ENCODE measurements around the gene ELOVL2.

ELOVL2 gene

GRCh38 chr6:11056871-11057270 is 12.8 kb upstream of the ELOVL2 start:
- no peak for FAIRE-seq
- no peak for DNase-seq (ENCODE audit: insufficient read length, low spot score)
- no peak for TF ChIP-seq CTCF (IDR thresholded peaks at IDR 0.05; ENCODE audit: insufficient read depth, missing control alignments)

- TF ChIP-seq CTCF (IDR thresholded peaks at IDR 0.05; ENCODE audit: insufficient read depth, missing control alignments): no peak
- DNase-seq (ENCODE audit: insufficient read length, low spot score): no peak
- FAIRE-seq: no peak
Observed at GRCh38 chr6:11055127-11055627, 11.1 kb upstream of the ELOVL2 start.

- FAIRE-seq (no peak), DNase-seq (ENCODE audit: insufficient read length, low spot score) (no peak)
- TF ChIP-seq CTCF (IDR thresholded peaks at IDR 0.05; ENCODE audit: insufficient read depth, missing control alignments): no peak
Observed at GRCh38 chr6:11054722-11055121, 10.6 kb upstream of the ELOVL2 start.

- FAIRE-seq: no peak
- no peak for DNase-seq (ENCODE audit: insufficient read length, low spot score)
- no peak for TF ChIP-seq CTCF (IDR thresholded peaks at IDR 0.05; ENCODE audit: insufficient read depth, missing control alignments)
Observed at GRCh38 chr6:11053307-11053706, 9.2 kb upstream of the ELOVL2 start.

GRCh38 chr6:11050731-11051130 is 6.6 kb upstream of the ELOVL2 start:
- no peak for DNase-seq (ENCODE audit: insufficient read length, low spot score)
- FAIRE-seq: no peak
- no peak for TF ChIP-seq CTCF (IDR thresholded peaks at IDR 0.05; ENCODE audit: insufficient read depth, missing control alignments)

- FAIRE-seq: no peak
- TF ChIP-seq CTCF (IDR thresholded peaks at IDR 0.05; ENCODE audit: insufficient read depth, missing control alignments): no peak
Observed at GRCh38 chr6:11044712-11045167, 635 bp upstream of the ELOVL2 start.

GRCh38 chr6:11043378-11043960 is 636 bp downstream of the ELOVL2 start:
- no peak for TF ChIP-seq CTCF (IDR thresholded peaks at IDR 0.05; ENCODE audit: insufficient read depth, missing control alignments)
- FAIRE-seq (no peak), DNase-seq (ENCODE audit: insufficient read length, low spot score) (no peak)

More at GRCh38 chr6:11044712-11045167, 635 bp upstream of the ELOVL2 start:
- DNase-seq (ENCODE audit: insufficient read length, low spot score): no peak
